ENCODE data around the gene CEP120.

DNA sequence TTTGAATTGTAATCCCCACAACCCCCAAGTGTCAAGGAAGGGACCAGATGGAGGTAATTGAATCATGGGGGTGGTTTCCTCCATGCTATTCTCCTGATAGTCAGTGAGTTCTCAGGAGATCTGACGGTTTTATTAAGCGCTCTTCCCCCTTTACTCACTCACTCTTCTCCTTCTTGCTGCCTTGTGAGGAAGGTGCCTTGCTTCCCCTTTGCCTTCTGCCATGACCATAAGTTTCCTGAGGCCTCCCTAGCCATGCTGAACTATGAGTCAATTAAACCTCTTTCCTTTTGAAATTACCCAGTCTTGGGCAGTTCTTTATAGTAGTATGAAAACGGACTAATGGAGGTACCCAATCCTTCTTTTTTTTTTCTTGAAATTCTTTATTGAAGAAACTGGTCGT, 2.2 kb upstream of the CEP120 start:
- TF ChIP-seq ZNF274 (IDR thresholded peaks at IDR 0.05; ENCODE audit: low read depth, low read length) (no peak), SUZ12 (IDR thresholded peaks at IDR 0.05; ENCODE audit: extremely low read depth, insufficient read depth, insufficient read length) (no peak), YY1 (IDR thresholded peaks at IDR 0.05; ENCODE audit: insufficient read depth, insufficient read length) (no peak)
